IPS-18a (cell line): Measurements from ENCODE around the gene HSD11B1.

Experiments
- H3K27ac ChIP-seq: one replicate; pipeline ENCODE4 v1.5.1; 2013; ENCODE audit warnings: low read length
- H3K27me3 ChIP-seq: one replicate; pipeline ENCODE4 v1.6.1; 2013; ENCODE audit warnings: mild to moderate bottlenecking, low read length; ENCODE audit not compliant: control insufficient read depth, insufficient read depth
- H3K36me3 ChIP-seq: one replicate; pipeline ENCODE4 v1.6.1; 2013; ENCODE audit warnings: low read depth, low read length; ENCODE audit not compliant: control insufficient read depth
- H3K4me1 ChIP-seq: one replicate; pipeline ENCODE4 v1.6.1; 2013; ENCODE audit warnings: low read depth, low read length; ENCODE audit not compliant: control insufficient read depth
- H3K4me3 ChIP-seq: one replicate; pipeline ENCODE4 v1.5.1; 2013; ENCODE audit warnings: low read length
- H3K9ac ChIP-seq: one replicate; pipeline ENCODE4 v1.6.1; 2013; ENCODE audit warnings: mild to moderate bottlenecking, low read length, moderate library complexity
- H3K9me3 ChIP-seq: one replicate; pipeline ENCODE4 v1.6.1; 2013; ENCODE audit warnings: low read depth, low read length; ENCODE audit not compliant: control insufficient read depth

HSD11B1 gene

DNA sequence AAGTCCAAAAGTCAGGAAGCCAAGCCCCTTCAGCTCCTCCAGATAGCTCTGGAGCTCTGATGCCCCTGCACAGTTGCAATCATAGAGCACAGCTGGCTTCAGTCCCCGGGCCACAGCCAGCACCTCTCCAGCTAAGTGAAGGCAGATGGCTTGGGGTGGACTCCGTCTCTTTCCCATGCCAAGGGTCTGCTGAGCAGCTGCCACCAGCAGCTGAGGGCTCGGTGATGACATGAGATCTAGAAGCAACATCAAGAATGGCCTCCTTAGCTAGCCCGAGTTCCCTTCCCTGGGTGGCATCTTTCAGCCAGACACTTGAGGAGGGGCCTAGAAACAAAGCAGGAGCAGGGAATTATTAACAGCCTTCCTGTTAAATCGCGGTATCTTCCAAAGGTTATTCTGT is 78.7 kb downstream of the HSD11B1 start:
- H3K27me3 ChIP-seq = peaks cover 31% of the 10 kb centered on the region
- H3K4me3 ChIP-seq = peak overlapping the region; percentile 93
- no peaks in the 10 kb centered on the region for H3K36me3 ChIP-seq
- H3K9ac ChIP-seq = peak overlapping the region; percentile 87
- peaks cover 5% of the 10 kb centered on the region for H3K4me1 ChIP-seq
- H3K27ac ChIP-seq = no peak overlapping the region
- peaks cover 4% of the 10 kb centered on the region for H3K9me3 ChIP-seq
